ENCODE results near the gene RCN1. TPM values are rescaled to one million over a fixed set of nuclear protein-coding genes. Genes with fewer than 3 reads are reported as not detected.

Gene RCN1
- total and polyA plus RNA-seq, 2 donors (not counting 3 experiments of a cell fraction or from before 2014, with no cell fraction given) = 174 to 285 TPM

- TF ChIP-seq MAX (IDR thresholded peaks at IDR 0.05; ENCODE audit: insufficient read depth, insufficient read length) (no peak), EZH2 (IDR thresholded peaks at IDR 0.05; ENCODE audit: borderline replicate concordance, low read depth, low read length, severe bottlenecking) (no peak), JUN (IDR thresholded peaks at IDR 0.05; ENCODE audit: borderline replicate concordance, insufficient read depth, insufficient read length, low read depth) (no peak), CTCF (IDR thresholded peaks at IDR 0.05; ENCODE audit: extremely low read depth in 1 of 2, insufficient read depth in 1 of 2, low read depth in 1 of 2, low read length in 2 of 2) (no peak), POLR2A (IDR thresholded peaks at IDR 0.05; ENCODE audit: low read depth, low read length) (no peak), FOS (IDR thresholded peaks at IDR 0.05; ENCODE audit: borderline replicate concordance, insufficient read depth, low read length) (no peak), MYC (IDR thresholded peaks at IDR 0.05; ENCODE audit: low read depth, low read length) (no peak), POLR2AphosphoS5 (IDR thresholded peaks at IDR 0.05; ENCODE audit: insufficient read depth, low read depth, low read length) (no peak), GATA2 (IDR thresholded peaks at IDR 0.05; ENCODE audit: insufficient read depth, insufficient read length, low read depth, low read length) (no peak)
- Histone ChIP-seq H3K4me2 (ENCODE audit: insufficient read depth, low read length) (no peak overlapping the region), H3K9ac (replicated peaks; ENCODE audit: extremely low read depth, insufficient read depth, low read length) (no peak overlapping the region), H3K4me3 (replicated peaks in 1 of 3; ENCODE audit: insufficient read depth in 1 of 3, low read depth in 1 of 3, low read length in 3 of 3) (no peak overlapping the region), H3K27ac (ENCODE audit: insufficient read depth, low read depth, low read length) (no peak overlapping the region), H3K9me3 (replicated peaks; ENCODE audit: control insufficient read depth, insufficient read depth, low read length) (no peaks in the 10 kb centered on the region), H3K79me2 (ENCODE audit: control insufficient read depth, insufficient read depth, low read length) (no peaks in the 10 kb centered on the region), H4K20me1 (replicated peaks; ENCODE audit: control insufficient read depth, extremely low read depth, insufficient read depth, low read length) (no peaks in the 10 kb centered on the region), H3K27me3 (ENCODE audit: control insufficient read depth in 2 of 2, insufficient read depth in 2 of 2, low read length in 2 of 2) (peaks cover 8 to 9% of the 10 kb centered on the region in 2 experiments), H3K4me1 (ENCODE audit: control insufficient read depth, extremely low read depth, insufficient read depth, low read length) (no peaks in the 10 kb centered on the region), H3K9me1 (replicated peaks; ENCODE audit: control insufficient read depth, extremely low read depth, insufficient read depth, low read length) (no peaks in the 10 kb centered on the region), H2AFZ (ENCODE audit: low read depth, low read length) (no peak overlapping the region), H3K36me3 (ENCODE audit: control insufficient read depth in 2 of 2, extremely low read depth in 1 of 2, insufficient read depth in 2 of 2, low read length in 2 of 2) (peaks cover 0 to 5% of the 10 kb centered on the region in 2 experiments)
- DNase-seq (ENCODE audit: low read depth, low spot score) (no peak), FAIRE-seq (no peak)
- CTCF ChIA-PET = no interaction called here
- intact Hi-C loops (cut with micrococcal nuclease) = no loop called here
- POLR2A ChIA-PET = no interaction called here
- dilution Hi-C loops (cut with MboI; ENCODE audit: extremely low pct_ligation_motif_present, low sequenced_read_pairs) = no loop called here
- BruUV-seq (replicated peaks) = no TSS peak
Observed at GRCh38 chr11:32109592-32109991, 18.7 kb downstream of the RCN1 start.
